GM12878 (cell line): ENCODE results near the gene ANKMY1. TPM values are rescaled to one million over a fixed set of nuclear protein-coding genes. Genes with fewer than 3 reads are reported as not detected.

Experiments
- BCL11A ChIP-seq: IDR thresholded peaks from 2 replicates; pipeline ENCODE4 v1.6.1; 2011; ENCODE audit warnings: low read depth, low read length
- CHD4 ChIP-seq: fragments of 200-600 bp; sonication (generic); IDR thresholded peaks from 2 replicates; pipeline ENCODE4 v1.6.1; 2016; ENCODE audit warnings: mild to moderate bottlenecking
- CTCF ChIP-seq, 3 experiments: IDR thresholded peaks in 2 of 3; conservative IDR thresholded peaks in 1 of 3; 2 replicates each; pipeline ENCODE4 v1.5.1; 2011; ENCODE audit warnings: low read depth in 3 of 3, low read length in 3 of 3, mild to moderate bottlenecking in 3 of 3, control low read depth in 2 of 3, moderate library complexity in 2 of 3, inconsistent platforms in 1 of 3, mixed read lengths in 1 of 3; ENCODE audit not compliant: control insufficient read depth in 2 of 3, insufficient read depth in 1 of 3; ENCODE audit errors: extremely low read depth in 1 of 3
- E2F4 ChIP-seq: IDR thresholded peaks from 2 replicates; pipeline ENCODE4 v1.6.1; 2012; ENCODE audit warnings: low read depth, low read length, improper control_type of control experiment
- E2F8 ChIP-seq: fragments of 450-650 bp; IDR thresholded peaks from 2 replicates; pipeline ENCODE4 v1.6.1; 2018; ENCODE audit warnings: mild to moderate bottlenecking, low read depth, moderate library complexity; ENCODE audit not compliant: partially characterized antibody
- IRF4 ChIP-seq: IDR thresholded peaks from 2 replicates; pipeline ENCODE4 v1.6.1; 2011; ENCODE audit warnings: low read depth, low read length
- IRF5 ChIP-seq: fragments of 450-650 bp; IDR thresholded peaks from 2 replicates; pipeline ENCODE4 v1.6.1; 2017; ENCODE audit warnings: borderline replicate concordance
- KLF5 ChIP-seq: fragments of 450-650 bp; IDR thresholded peaks from 2 replicates; pipeline ENCODE4 v1.6.1; 2014; ENCODE audit warnings: mild to moderate bottlenecking; ENCODE audit not compliant: partially characterized antibody
- MTA2 ChIP-seq: fragments of 450-650 bp; IDR thresholded peaks from 2 replicates; pipeline ENCODE4 v1.6.1; 2016; ENCODE audit warnings: low read depth, mild to moderate bottlenecking, moderate library complexity
- MYB ChIP-seq: fragments of 150-350 bp; IDR thresholded peaks from 2 replicates; pipeline ENCODE4 v1.6.1; 2014; ENCODE audit warnings: mild to moderate bottlenecking, low read depth, low read length, borderline replicate concordance
- POLR2A ChIP-seq: IDR thresholded peaks from 2 replicates; pipeline ENCODE4 v1.6.1; 2011; ENCODE audit warnings: low read depth, mild to moderate bottlenecking, low read length
- POU2F2 ChIP-seq: IDR thresholded peaks from 3 replicates; pipeline ENCODE4 v1.6.1; 2011; ENCODE audit warnings: low read depth, mild to moderate bottlenecking, low read length, borderline replicate concordance
- RAD51 ChIP-seq: fragments of 450-650 bp; IDR thresholded peaks from 2 replicates; pipeline ENCODE4 v1.6.1; 2016; ENCODE audit warnings: moderate library complexity, mild to moderate bottlenecking, inconsistent platforms
- SKIL ChIP-seq: fragments of 450-650 bp; IDR thresholded peaks from 2 replicates; pipeline ENCODE4 v1.6.1; 2017; ENCODE audit warnings: mild to moderate bottlenecking, low read depth, inconsistent platforms; ENCODE audit not compliant: poor library complexity, severe bottlenecking
- SP1 ChIP-seq: IDR thresholded peaks from one replicate; pipeline ENCODE4 v1.6.1; 2011; ENCODE audit warnings: low read depth, low read length
- TCF7 ChIP-seq: IDR thresholded peaks from 2 replicates; pipeline ENCODE4 v1.6.1; 2014; ENCODE audit warnings: antibody characterized with exemption, borderline replicate concordance
- ZBED1 ChIP-seq: IDR thresholded peaks from 2 replicates; pipeline ENCODE4 v1.6.1; 2016; ENCODE audit warnings: borderline replicate concordance
- ZBTB4 ChIP-seq: fragments of 450-650 bp; formaldehyde crosslinking; IDR thresholded peaks from 2 replicates; pipeline ENCODE4 v1.4.0; 2022; ENCODE audit warnings: mild to moderate bottlenecking, moderate library complexity
- polyA plus RNA-seq, 11 experiments: library from polyadenylated mRNA; depleted of rRNA in 4 of 11; unstranded in 6 of 11; stranded (reverse) in 5 of 11; fragments of >200 nt; fragmentation: Nextera tagmentation in 4 of 11; fragmentation: Illumina TruSeq in 1 of 11; extraction: Ambion mirVana in 4 of 11; extraction: Trizol in 1 of 11; gene quantifications; 1 replicate in 1 of 11; 2 replicates in 10 of 11; pipeline versions ENCODE4 v1.2.1 to v1.2.3, GENCODE V29; 2011 to 2016; ENCODE audit warnings: inconsistent platforms in 2 of 11, missing spikeins in 2 of 11, low read depth in 1 of 11
- total RNA-seq, 4 experiments: library from RNA; depleted of rRNA in 3 of 4; stranded (reverse); fragments of >200 nt in 3 of 4; fragmentation: Illumina TruSeq in 1 of 4; extraction: Trizol in 1 of 4; gene quantifications; 2 replicates each; pipeline versions ENCODE4 v1.2.1 to v1.2.3, GENCODE V29; 2013 to 2021

ANKMY1 gene
- total and polyA plus RNA-seq, 10 of the 15 experiments (the other 5 are each of a cell fraction or from before 2014, with no cell fraction given): 1.1 to 15.3 (median 11.1) TPM

GRCh38 chr2:240584486-240585031 is 26.8 kb upstream of the ANKMY1 start (continued):
- TF ChIP-seq IRF4: 0 out of 2 replicates have a peak, but pooled peaks have one; percentile 68
- peak; percentile 81 for TF ChIP-seq SKIL
- no peak for TF ChIP-seq CTCF (IDR thresholded peaks at IDR 0.05 in 2 of 3, conservative IDR thresholded peaks at IDR 0.05 in 1 of 3; ENCODE audit: control insufficient read depth in 2 of 3, extremely low read depth in 1 of 3, insufficient read depth in 1 of 3, low read depth in 3 of 3, low read length in 3 of 3)
- peak; percentile 99 for TF ChIP-seq POU2F2
- TF ChIP-seq ZBED1: 0 out of 2 replicates have a peak, but pooled peaks have one; percentile 1
- TF ChIP-seq SP1: peak; percentile 64
- TF ChIP-seq TCF7: no peak
- TF ChIP-seq MTA2: peak; percentile 70; the same call in 1 of the 2 replicates
- no peak for TF ChIP-seq CHD4
- TF ChIP-seq RAD51: peak; percentile 71
- TF ChIP-seq ZBTB4 (CRISPR knock-in tag): no peak
- TF ChIP-seq IRF5: no peak
- peak; percentile 24 for TF ChIP-seq E2F8
- peak; percentile 80 for TF ChIP-seq POLR2A
- 0 out of 2 replicates have a peak, but pooled peaks have one; percentile 24 for TF ChIP-seq BCL11A
- TF ChIP-seq KLF5: peak; percentile 66
- no peak for TF ChIP-seq MYB
- TF ChIP-seq E2F4: no peak
